Ramos (cell line): ENCODE measurements around the gene TACC2.
"Not testable (repeated sequence)": the region's sequence is repeated elsewhere in the genome, so short reads cannot be mapped to it uniquely, and the experiment has no call there.

Source experiments
- in situ Hi-C: fragments of 300-500 bp; cut with MboI; formaldehyde crosslinking; loops from one replicate; pipeline ENCODE4 v1.14.3; 2022; ENCODE audit warnings: low sequenced_read_pairs; ENCODE audit not compliant: unreplicated experiment

The TACC2 gene

GRCh38 chr10:122178655-122179054 lies 189.7 kb downstream of the TACC2 start:
- in situ Hi-C loops = no loop called here

GRCh38 chr10:122181041-122181732 lies 192.2 kb downstream of the TACC2 start:
- in situ Hi-C loops = no loop called here

- in situ Hi-C loops = no loop called here
Observed at GRCh38 chr10:122181876-122182275, 192.9 kb downstream of the TACC2 start.

GRCh38 chr10:122182308-122182707 lies 193.3 kb downstream of the TACC2 start:
- in situ Hi-C loops = no loop called here

GRCh38 chr10:122184254-122184653 lies 195.3 kb downstream of the TACC2 start:
- in situ Hi-C loops = no loop called here

GRCh38 chr10:122185643-122186042 lies 196.7 kb downstream of the TACC2 start:
- in situ Hi-C loops = no loop called here

GRCh38 chr10:122186816-122187810 lies 198.2 kb downstream of the TACC2 start:
- in situ Hi-C loops = no loop called here

GRCh38 chr10:122188706-122189105 lies 199.7 kb downstream of the TACC2 start:
- in situ Hi-C loops = no loop called here

- in situ Hi-C loops = no loop called here
Observed at GRCh38 chr10:122189185-122189584, 200.2 kb downstream of the TACC2 start.

- in situ Hi-C loops = no loop called here
Observed at GRCh38 chr10:122190176-122190943, 201.4 kb downstream of the TACC2 start.

- in situ Hi-C loops = no loop called here
Observed at GRCh38 chr10:122191936-122192541, 203.1 kb downstream of the TACC2 start.

GRCh38 chr10:122194251-122194650 lies 205.3 kb downstream of the TACC2 start:
- in situ Hi-C loops = no loop called here

GRCh38 chr10:122196218-122196617 lies 207.3 kb downstream of the TACC2 start:
- in situ Hi-C loops = no loop called here

GRCh38 chr10:122197611-122198222 lies 208.8 kb downstream of the TACC2 start:
- in situ Hi-C loops = no loop called here

- in situ Hi-C loops = no loop called here
Observed at GRCh38 chr10:122198631-122199030, 209.7 kb downstream of the TACC2 start.

- in situ Hi-C loops = no loop called here
Observed at GRCh38 chr10:122199070-122199469, 210.1 kb downstream of the TACC2 start.

GRCh38 chr10:122199689-122200088 lies 210.7 kb downstream of the TACC2 start:
- in situ Hi-C loops = no loop called here

- in situ Hi-C loops = no loop called here
Observed at GRCh38 chr10:122201401-122201800, 212.4 kb downstream of the TACC2 start.

GRCh38 chr10:122203180-122203579 lies 214.2 kb downstream of the TACC2 start:
- in situ Hi-C loops = not testable (repeated sequence)
